Spinal cord (tissue), 10 donors: ENCODE measurements around the gene CLCN2. TPM values are rescaled to one million over a fixed set of nuclear protein-coding genes. Genes with fewer than 3 reads are reported as not detected.

Source experiments
- DNase-seq, 6 donors: peaks; one replicate each; pipeline versions ENCODE4 v3.0.0 to v3.0.0-alpha.2; 2013 to 2015; ENCODE audit warnings: low spot score in 6 of 6, low read depth in 4 of 6
- H3K27ac ChIP-seq: one replicate; pipeline ENCODE4 v1.5.1; 2013; ENCODE audit warnings: low read depth, low read length, control low read depth
- H3K27me3 ChIP-seq: one replicate; pipeline ENCODE4 v1.6.1; 2013; ENCODE audit warnings: low read length; ENCODE audit not compliant: control insufficient read depth, insufficient read depth
- H3K36me3 ChIP-seq: one replicate; pipeline ENCODE4 v1.6.1; 2013; ENCODE audit warnings: low read length; ENCODE audit not compliant: control insufficient read depth, insufficient read depth
- H3K4me1 ChIP-seq: one replicate; pipeline ENCODE4 v1.6.1; 2013; ENCODE audit warnings: low read length; ENCODE audit not compliant: control insufficient read depth, insufficient read depth
- H3K4me3 ChIP-seq: one replicate; pipeline ENCODE4 v1.5.1; 2013; ENCODE audit warnings: low read depth, low read length, control low read depth
- H3K9me3 ChIP-seq: one replicate; pipeline ENCODE4 v1.6.1; 2013; ENCODE audit warnings: low read length; ENCODE audit not compliant: control insufficient read depth, insufficient read depth
- WGBS: methylation state at CpG from one replicate; pipeline ENCODE4 v1.1.5; 2013; ENCODE audit warnings: missing lambda C conversion rate; ENCODE audit not compliant: insufficient coverage; 5-methylcytosine and 5-hydroxymethylcytosine counted together
- polyA plus RNA-seq, 2 donors: library from polyadenylated mRNA; unstranded; fragments of 120-200 nt; gene quantifications; one replicate each; pipeline ENCODE4 v1.2.1, GENCODE V29; 2013; ENCODE audit not compliant: insufficient read length in 2 of 2
- total RNA-seq, 2 donors: library from RNA; depleted of rRNA in 1 of 2; stranded (reverse); fragments of 120-200 nt in 1 of 2; fragments of >200 nt in 1 of 2; gene quantifications; one replicate each; pipeline versions ENCODE4 v1.2.3 to v1.2.4, GENCODE V29; 2013 to 2014
- donor health status: healthy.

CLCN2 gene
- total and polyA plus RNA-seq, 4 donors, result 13.1 to 41.3 (median 21.1) TPM

DNA sequence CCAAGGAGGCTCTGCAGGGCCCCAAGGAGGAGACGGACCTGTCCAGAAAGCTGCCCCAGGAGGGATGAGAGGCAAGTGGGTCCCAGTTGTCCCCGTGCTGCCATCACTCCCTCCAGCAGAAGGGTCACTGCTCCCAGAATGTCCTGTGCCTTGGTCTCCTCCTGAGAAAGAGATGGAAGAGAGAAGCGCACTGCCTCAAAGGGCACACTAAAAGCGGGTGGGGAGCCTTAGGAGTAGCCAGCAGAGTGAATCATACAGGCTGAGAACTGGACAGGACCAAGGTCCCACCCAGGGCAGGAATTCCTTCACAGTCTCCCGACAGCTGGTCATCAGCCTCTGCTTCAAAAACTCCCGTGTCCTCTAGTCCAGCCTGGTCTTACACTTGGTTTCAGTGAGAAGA, 12.0 kb upstream of the CLCN2 start:
- no peak for DNase-seq
- WGBS, result 72% methylated on average over 5 of the region's 6 CpGs
- Histone ChIP-seq H3K4me3 (no peak overlapping the region), H3K36me3 (peaks cover 17% of the 10 kb centered on the region), H3K4me1 (peaks cover 24% of the 10 kb centered on the region), H3K27ac (no peak overlapping the region), H3K27me3 (peaks cover 3% of the 10 kb centered on the region), H3K9me3 (no peaks in the 10 kb centered on the region)

DNA sequence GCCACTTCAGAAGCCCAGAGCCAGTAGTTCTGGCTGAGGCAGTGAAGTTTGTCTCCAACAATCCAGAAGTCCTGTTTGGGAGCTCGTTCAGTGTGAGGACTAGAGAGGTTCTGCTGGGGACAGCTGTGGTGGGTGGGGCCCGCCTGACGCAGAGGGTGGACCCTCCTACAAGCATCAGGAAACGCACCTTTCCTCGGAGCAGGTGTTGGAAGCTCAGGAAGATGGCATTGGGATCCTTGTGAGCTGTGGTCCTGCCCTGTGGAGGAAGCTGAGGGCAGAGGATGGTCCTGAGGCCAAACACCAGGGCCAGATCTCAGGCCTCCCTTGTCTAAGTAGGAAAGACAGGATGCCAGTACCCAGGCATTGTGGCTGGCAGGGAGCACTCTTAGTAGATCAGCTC, 11.5 kb upstream of the CLCN2 start:
- no peak overlapping the region for H3K4me3 ChIP-seq
- WGBS, result 82% methylated on average over 3 of the region's 5 CpGs
- peaks cover 3% of the 10 kb centered on the region for H3K27me3 ChIP-seq
- peaks cover 21% of the 10 kb centered on the region for H3K36me3 ChIP-seq
- peaks cover 26% of the 10 kb centered on the region for H3K4me1 ChIP-seq
- H3K27ac ChIP-seq, result no peak overlapping the region
- DNase-seq, result no peak
- no peaks in the 10 kb centered on the region for H3K9me3 ChIP-seq

DNA sequence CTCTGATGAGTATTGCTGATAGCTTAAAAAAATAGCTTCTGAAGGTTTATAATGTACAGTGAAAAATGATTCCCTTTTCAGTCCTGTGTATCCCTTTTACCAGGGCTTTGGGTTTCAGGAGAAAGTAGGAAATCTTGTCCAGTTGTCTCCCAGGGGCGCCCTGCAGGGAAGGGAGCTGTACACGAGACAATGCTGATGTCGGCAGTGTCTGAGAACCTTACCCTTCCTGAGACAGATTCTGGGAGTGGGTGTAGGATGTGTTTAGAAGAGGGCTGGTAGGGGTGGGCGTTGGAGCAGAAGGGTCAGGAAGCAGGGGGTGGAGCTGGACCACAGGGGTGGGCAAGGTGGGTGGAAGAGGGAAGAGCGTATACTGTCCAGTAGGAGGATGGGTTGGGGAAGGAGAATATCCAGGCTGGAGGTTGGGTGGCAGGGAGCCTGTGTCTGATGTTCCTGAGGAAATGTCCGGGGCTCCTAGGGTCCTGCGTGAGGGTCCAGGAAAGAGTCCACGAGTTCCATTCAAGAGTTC, 11.0 kb upstream of the CLCN2 start:
- DNase-seq, result no peak
- H3K4me3 ChIP-seq, result no peak overlapping the region
- peaks cover 3% of the 10 kb centered on the region for H3K27me3 ChIP-seq
- no peak overlapping the region for H3K27ac ChIP-seq
- no peaks in the 10 kb centered on the region for H3K9me3 ChIP-seq
- H3K4me1 ChIP-seq, result peaks cover 22% of the 10 kb centered on the region
- H3K36me3 ChIP-seq, result peaks cover 24% of the 10 kb centered on the region
- 76% methylated on average over 8 of the region's 8 CpGs for WGBS

DNA sequence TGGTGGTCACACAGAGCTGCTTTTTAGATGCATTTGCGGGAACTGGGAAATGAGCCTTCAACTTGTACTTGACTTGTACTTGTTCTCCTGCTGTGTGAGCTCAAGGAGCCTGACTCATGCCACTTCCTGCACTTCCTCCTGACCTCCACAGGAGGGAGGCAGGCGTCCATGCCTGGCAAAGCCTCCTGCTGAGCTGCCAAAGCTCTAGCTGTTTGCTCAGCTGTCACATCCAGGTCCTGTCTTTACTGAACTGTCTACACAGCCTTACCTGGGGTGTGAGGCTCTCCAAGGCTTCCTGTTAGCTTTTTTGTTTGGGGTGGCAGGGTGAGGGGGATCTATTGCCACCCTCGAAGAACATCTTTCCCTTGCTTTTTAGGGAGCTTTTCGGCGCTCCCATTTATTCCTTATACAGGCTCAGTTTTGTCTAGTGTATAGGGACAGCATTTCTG, 10.2 kb upstream of the CLCN2 start:
- 6% methylated on average over 2 of the region's 5 CpGs for WGBS

DNA sequence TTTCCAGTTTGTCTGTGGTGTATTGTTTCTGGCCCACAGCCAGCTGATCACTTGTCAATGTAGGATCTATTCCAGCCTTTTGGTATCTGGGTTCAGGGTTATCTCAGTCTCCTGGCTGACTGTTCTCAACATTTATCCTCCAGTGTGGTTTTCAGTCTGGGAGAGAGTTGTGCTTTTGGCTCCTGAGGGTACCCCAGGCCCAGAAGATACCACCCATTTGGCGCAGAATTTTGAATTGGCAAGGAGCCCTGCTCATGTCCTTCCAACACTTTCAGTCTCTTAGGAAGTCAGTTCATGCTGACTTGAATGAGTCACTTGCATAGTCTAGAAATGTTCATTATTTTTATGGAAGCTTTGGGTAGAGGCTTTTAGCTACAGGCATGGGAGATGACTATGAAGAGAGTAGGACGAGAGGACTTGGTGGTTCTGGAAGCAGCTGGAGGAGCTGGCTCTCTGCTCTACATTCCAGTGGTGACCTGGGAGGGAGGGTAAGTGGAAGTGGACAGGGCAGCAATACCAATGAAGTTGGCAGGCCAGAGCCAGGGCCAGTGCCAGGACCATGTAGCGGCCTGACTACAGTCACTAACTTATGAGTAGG, 7.3 kb upstream of the CLCN2 start:
- 51% methylated on average over 3 of the region's 3 CpGs for WGBS
- no peaks in the 10 kb centered on the region for H3K9me3 ChIP-seq
- DNase-seq, result peak in 3 of 6 donors; percentile 46 to 85 (median 57)
- H3K36me3 ChIP-seq, result peaks cover 46% of the 10 kb centered on the region
- peak overlapping the region; percentile 76 for H3K27ac ChIP-seq
- no peaks in the 10 kb centered on the region for H3K27me3 ChIP-seq
- no peak overlapping the region for H3K4me3 ChIP-seq
- H3K4me1 ChIP-seq, result peaks cover 29% of the 10 kb centered on the region

More for the DNA sequence above, 10.2 kb upstream of the CLCN2 start:
- Histone ChIP-seq H3K4me3 (no peak overlapping the region), H3K4me1 (peaks cover 21% of the 10 kb centered on the region), H3K27ac (no peak overlapping the region), H3K27me3 (no peaks in the 10 kb centered on the region), H3K9me3 (no peaks in the 10 kb centered on the region), H3K36me3 (peaks cover 32% of the 10 kb centered on the region)
- DNase-seq, result peak in 5 of 6 donors; percentile 70 to 95 (median 76)

DNA sequence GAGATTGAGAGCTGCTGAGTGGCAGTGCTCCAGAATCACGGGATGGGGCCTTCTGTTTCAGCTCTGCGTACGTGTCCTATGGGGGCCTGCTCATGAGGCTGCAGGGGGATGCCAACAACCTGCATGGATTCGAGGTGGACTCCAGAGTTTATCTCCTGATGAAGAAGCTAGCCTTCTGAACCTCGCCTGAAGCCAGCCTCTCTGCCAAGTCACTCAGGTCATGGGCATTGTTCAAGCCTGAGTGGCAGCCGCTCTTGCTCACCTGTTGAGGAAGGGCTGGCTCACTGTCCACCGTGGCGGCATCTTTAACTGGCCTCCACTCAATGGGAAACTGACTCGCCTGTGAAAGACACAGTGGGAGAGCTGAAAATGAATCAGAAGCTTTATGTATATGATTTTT, 6.7 kb upstream of the CLCN2 start:
- 77% methylated on average over 6 of the region's 9 CpGs for WGBS
- H3K27ac ChIP-seq, result peak overlapping the region; percentile 76
- H3K27me3 ChIP-seq, result no peaks in the 10 kb centered on the region

DNA sequence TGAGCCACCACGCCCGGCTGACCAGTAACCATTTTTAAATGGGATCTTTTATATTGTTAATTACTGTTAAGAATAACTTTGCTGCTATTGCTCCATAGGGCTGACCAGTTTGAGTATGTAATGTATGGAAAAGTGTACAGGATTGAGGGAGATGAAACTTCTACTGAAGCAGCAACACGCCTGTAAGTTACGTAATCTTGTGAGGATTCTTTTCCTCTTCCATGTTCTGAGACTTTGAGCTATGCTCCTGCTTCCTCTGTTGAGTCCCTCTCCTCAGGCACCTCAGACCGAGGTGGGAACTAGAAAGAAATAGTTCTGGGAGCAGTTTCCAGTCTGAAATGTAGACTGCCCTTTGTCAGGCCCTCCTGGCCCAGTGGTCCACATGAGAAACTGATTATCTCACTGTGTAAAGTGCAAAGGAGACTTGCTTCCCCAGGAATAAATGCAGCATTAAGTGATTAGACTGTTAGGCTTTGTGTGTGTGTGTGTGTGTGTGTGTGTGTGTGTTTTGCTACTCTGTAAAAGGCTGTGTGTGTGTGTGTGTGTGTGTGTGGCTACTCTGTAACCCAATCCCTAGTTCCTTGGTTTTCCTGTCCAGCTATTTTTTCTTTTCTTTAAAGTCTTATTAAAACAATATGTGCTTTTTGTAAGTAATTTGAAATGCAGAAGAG, 5.3 kb upstream of the CLCN2 start:
- no peak overlapping the region for H3K4me3 ChIP-seq
- DNase-seq, result no peak
- peaks cover 46% of the 10 kb centered on the region for H3K36me3 ChIP-seq
- H3K27me3 ChIP-seq, result no peaks in the 10 kb centered on the region
- H3K27ac ChIP-seq, result no peak overlapping the region
- H3K4me1 ChIP-seq, result peaks cover 35% of the 10 kb centered on the region
- 100% methylated on average over 1 of the region's 5 CpGs for WGBS
- no peaks in the 10 kb centered on the region for H3K9me3 ChIP-seq

More for the DNA sequence above, 6.7 kb upstream of the CLCN2 start:
- H3K4me1 ChIP-seq, result peaks cover 33% of the 10 kb centered on the region
- no peaks in the 10 kb centered on the region for H3K9me3 ChIP-seq
- peaks cover 46% of the 10 kb centered on the region for H3K36me3 ChIP-seq
- H3K4me3 ChIP-seq, result no peak overlapping the region
- DNase-seq, result no peak

DNA sequence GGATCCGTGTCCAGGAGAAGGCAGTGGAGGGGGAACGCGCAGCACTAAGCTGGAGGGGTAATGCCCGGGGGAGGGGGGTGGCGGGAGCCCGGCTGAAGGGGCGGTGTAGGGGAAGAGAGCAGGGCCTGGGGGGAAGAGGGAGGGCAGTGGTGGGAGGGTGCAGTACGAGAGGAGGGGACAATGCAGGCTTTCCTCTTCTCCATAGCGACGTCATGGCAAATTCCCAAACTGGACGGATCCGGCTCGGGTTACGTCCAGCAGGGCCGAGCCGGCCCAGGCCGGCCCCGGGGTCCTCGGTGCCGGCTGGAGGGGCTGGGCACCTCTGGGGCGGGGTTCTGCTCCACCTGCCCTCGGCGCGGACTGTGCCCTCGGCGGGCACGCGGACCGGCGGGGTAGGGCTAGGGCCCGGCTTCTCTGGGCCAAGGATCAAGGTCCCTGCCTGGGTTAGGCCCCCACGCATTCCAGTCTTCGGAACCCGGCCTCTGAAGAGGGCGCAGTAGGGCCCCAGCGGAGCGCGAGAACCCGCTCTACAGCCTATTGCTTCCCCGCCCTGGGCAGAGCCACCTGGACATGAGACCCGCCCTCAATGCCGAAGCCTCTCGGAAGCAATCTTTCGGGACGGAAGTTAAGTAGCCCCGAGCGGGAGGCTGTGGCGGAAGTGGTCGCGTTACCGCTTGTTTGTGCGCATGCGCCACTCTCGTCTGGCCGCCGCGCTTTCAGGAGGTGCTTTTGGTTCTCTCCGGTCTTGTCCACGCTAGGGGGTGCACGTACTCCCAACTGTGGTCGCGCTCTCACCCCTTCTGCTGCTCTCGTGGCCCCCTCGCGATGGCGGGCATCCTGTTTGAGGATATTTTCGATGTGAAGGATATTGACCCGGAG, 1.5 kb upstream of the CLCN2 start:
- no peaks in the 10 kb centered on the region for H3K27me3 ChIP-seq
- H3K4me3 ChIP-seq, result peak overlapping the region; percentile 85
- H3K9me3 ChIP-seq, result no peaks in the 10 kb centered on the region
- H3K4me1 ChIP-seq, result peaks cover 46% of the 10 kb centered on the region
- WGBS, result 0% methylated on average over 68 of the region's 68 CpGs
- H3K36me3 ChIP-seq, result peaks cover 40% of the 10 kb centered on the region
- peak overlapping the region; percentile 99 for H3K27ac ChIP-seq
- peak in 5 of 6 donors; percentile 91 to 99 (median 95) for DNase-seq

DNA sequence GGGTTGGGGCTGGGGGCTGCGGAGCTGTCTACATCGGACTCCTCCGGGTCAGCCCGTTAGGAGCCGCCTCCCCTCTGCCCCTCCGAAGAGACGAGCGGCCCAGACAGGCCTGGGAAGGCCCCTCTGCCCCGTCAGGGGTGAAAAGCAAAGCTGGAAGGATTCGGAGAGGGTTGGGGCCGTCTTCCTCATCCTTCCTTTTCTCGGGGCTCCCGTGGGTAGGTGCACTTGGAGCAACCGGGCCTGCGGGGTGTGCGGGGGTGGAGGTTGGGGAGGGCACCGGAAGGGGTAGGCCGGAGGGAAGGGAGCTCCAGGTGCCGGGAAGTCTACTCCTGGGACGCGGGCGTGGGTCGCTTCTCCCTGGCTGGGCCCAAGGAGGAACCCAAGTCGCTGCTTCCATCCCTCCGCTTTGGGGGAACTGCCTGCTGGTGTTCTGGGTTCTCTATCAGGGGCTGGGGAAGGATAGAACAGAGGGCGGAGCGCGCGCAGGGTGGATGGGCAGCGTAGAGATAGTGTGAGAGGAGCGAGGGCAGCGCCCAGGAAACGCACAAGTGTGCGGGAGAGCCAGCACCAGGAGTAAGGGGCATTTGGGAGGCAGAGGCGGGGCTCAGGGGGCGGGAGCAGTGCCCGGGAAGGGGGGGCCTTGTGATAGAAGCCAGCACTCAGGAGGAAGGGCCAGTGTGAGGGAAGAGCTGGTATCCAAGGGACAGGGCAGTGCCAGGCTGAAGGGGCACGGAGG, 695 bp upstream of the CLCN2 start:
- DNase-seq, result peak in 2 of 6 donors; percentile 79 to 84
- Histone ChIP-seq H3K4me3 (peak overlapping the region; percentile 85), H3K36me3 (peaks cover 41% of the 10 kb centered on the region), H3K9me3 (no peaks in the 10 kb centered on the region), H3K27me3 (no peaks in the 10 kb centered on the region), H3K4me1 (peaks cover 45% of the 10 kb centered on the region), H3K27ac (peak overlapping the region; percentile 99)
- under 1% methylated on average over 31 of the region's 38 CpGs for WGBS
